Activated naive CD4-positive, alpha-beta T cell treated with Interleukin-2 at 50 U/mL for 16 hours (primary cell): ENCODE data around the gene KCTD21.

Experiments used
- DNase-seq: peaks from one replicate; pipeline ENCODE4 v3.0.0-alpha.2; 2020

Gene KCTD21

GRCh38 chr11:78170874-78171549 is 17.4 kb downstream of the KCTD21 start:
- no peak for DNase-seq

- DNase-seq, result no peak
These were observed 18.0 kb downstream of the KCTD21 start for GRCh38 chr11:78170413-78170812.

- no peak for DNase-seq
These were observed 19.6 kb downstream of the KCTD21 start for GRCh38 chr11:78168539-78169477.

- DNase-seq, result no peak
These were observed 21.5 kb downstream of the KCTD21 start for GRCh38 chr11:78166855-78167469.

GRCh38 chr11:78164471-78164870 is 24.0 kb downstream of the KCTD21 start:
- no peak for DNase-seq

GRCh38 chr11:78163828-78164227 is 24.6 kb downstream of the KCTD21 start:
- DNase-seq, result no peak

- no peak for DNase-seq
These were observed 26.5 kb downstream of the KCTD21 start for GRCh38 chr11:78161962-78162371.

GRCh38 chr11:78161346-78161745 is 27.1 kb downstream of the KCTD21 start:
- DNase-seq, result no peak

- DNase-seq, result no peak
These were observed 27.9 kb downstream of the KCTD21 start for GRCh38 chr11:78160557-78160956.

GRCh38 chr11:78158987-78159652 is 29.3 kb downstream of the KCTD21 start:
- DNase-seq, result no peak

- DNase-seq, result no peak
These were observed 32.1 kb downstream of the KCTD21 start for GRCh38 chr11:78156127-78156844.

- DNase-seq, result no peak
These were observed 36.6 kb downstream of the KCTD21 start for GRCh38 chr11:78151804-78152203.

- DNase-seq, result no peak
These were observed 37.7 kb downstream of the KCTD21 start for GRCh38 chr11:78150754-78151153.

GRCh38 chr11:78150346-78150745 is 38.1 kb downstream of the KCTD21 start:
- DNase-seq, result no peak

- DNase-seq, result no peak
These were observed 38.8 kb downstream of the KCTD21 start for GRCh38 chr11:78149646-78150045.

- DNase-seq, result no peak
These were observed 40.6 kb downstream of the KCTD21 start for GRCh38 chr11:78147807-78148206.

GRCh38 chr11:78145511-78146025 is 42.9 kb downstream of the KCTD21 start:
- DNase-seq, result no peak

GRCh38 chr11:78140392-78141077 is 47.9 kb downstream of the KCTD21 start:
- no peak for DNase-seq

- peak; percentile 98 for DNase-seq
These were observed 48.7 kb downstream of the KCTD21 start, which contains the start of gene ALG8 for GRCh38 chr11:78139422-78140391. Gene ALG8, minus strand, starts transcription at chr11:78139626. Its CDS starts 38 bp downstream, at chr11:78139588.
